Panc1 (cell line): ENCODE results near the gene IL19. TPM values are rescaled to one million over a fixed set of nuclear protein-coding genes. Genes with fewer than 3 reads are reported as not detected.
"Not testable (repeated sequence)": the region's sequence is repeated elsewhere in the genome, so short reads cannot be mapped to it uniquely, and the experiment has no call there.

Experiments used
- ATAC-seq: fragments of 200-7000 bp; cut with Tn5 transposase; 2 replicates; pipeline ENCODE4 v1.9.1; 2020; ENCODE audit warnings: mild to moderate bottlenecking, moderate library complexity
- BruUV-seq: library from RNA; stranded (reverse); fragments of 400-500 nt; replicated peaks from 2 replicates; lab custom pipeline; 2021; lab: Mats Ljungman, UMichigan
- CTCF ChIA-PET: fragments of 300-600 bp; sonication (Branson Sonifier 250); formaldehyde crosslinking; loops from one replicate; lab custom pipeline; 2022; ENCODE audit warnings: antibody characterized with exemption; lab: Charles Lee
- POLR2A ChIA-PET: fragments of 300-600 bp; sonication (Branson Sonifier 250); formaldehyde crosslinking; loops from one replicate; lab custom pipeline; 2022; ENCODE audit warnings: antibody characterized with exemption; lab: Charles Lee
- DNase-seq: peaks from one replicate; pipeline ENCODE4 v3.0.0-alpha.2; 2010; ENCODE audit warnings: low read depth, low spot score
- H3K27ac ChIP-seq: 2 replicates; pipeline ENCODE4 v1.5.1; 2011; ENCODE audit warnings: mild to moderate bottlenecking, low read length, inconsistent platforms
- H3K27me3 ChIP-seq: fragments of 200-500 bp; sonication (Bioruptor generic); 2 replicates; pipeline ENCODE4 v1.6.0; 2014; ENCODE audit warnings: low read length, inconsistent platforms; ENCODE audit not compliant: control insufficient read depth, insufficient read depth
- H3K36me3 ChIP-seq: fragments of 200-500 bp; sonication (Bioruptor generic); 2 replicates; pipeline ENCODE4 v1.5.1; 2014; ENCODE audit warnings: inconsistent platforms, mild to moderate bottlenecking, low read length, moderate library complexity; ENCODE audit not compliant: control insufficient read depth, insufficient read depth
- H3K4me1 ChIP-seq: 2 replicates; pipeline ENCODE4 v1.5.1; 2011; ENCODE audit warnings: inconsistent platforms, mild to moderate bottlenecking, low read length, moderate library complexity; ENCODE audit not compliant: control insufficient read depth, insufficient read depth
- H3K4me3 ChIP-seq, 2 experiments: 2 replicates each; pipeline ENCODE4 v1.5.1; 2011 to 2012; ENCODE audit warnings: low read depth in 2 of 2, low read length in 2 of 2, mild to moderate bottlenecking in 2 of 2, inconsistent platforms in 1 of 2, moderate library complexity in 1 of 2
- H3K9me3 ChIP-seq: fragments of 200-500 bp; sonication (Bioruptor generic); 2 replicates; pipeline ENCODE4 v1.5.1; 2014; ENCODE audit warnings: low read depth, mild to moderate bottlenecking, inconsistent platforms, low read length, moderate library complexity; ENCODE audit not compliant: control insufficient read depth, insufficient read depth
- POLR2AphosphoS5 ChIP-seq: IDR thresholded peaks from 2 replicates; pipeline ENCODE4 v1.6.1; 2012; ENCODE audit warnings: mild to moderate bottlenecking, low read depth, low read length, moderate library complexity
- REST ChIP-seq, 2 experiments: IDR thresholded peaks; 2 replicates each; pipeline ENCODE4 v1.6.1; 2011 to 2012; ENCODE audit warnings: low read depth in 2 of 2, control low read depth in 1 of 2, low read length in 1 of 2, mild to moderate bottlenecking in 1 of 2, moderate library complexity in 1 of 2; ENCODE audit not compliant: insufficient read depth in 1 of 2
- SIN3A ChIP-seq: IDR thresholded peaks from 2 replicates; pipeline ENCODE4 v1.6.1; 2012; ENCODE audit warnings: low read depth, mild to moderate bottlenecking, low read length, moderate library complexity, borderline replicate concordance; ENCODE audit not compliant: insufficient read depth
- TCF7L2 ChIP-seq: IDR thresholded peaks from 2 replicates; pipeline ENCODE4 v1.6.1; 2011; ENCODE audit warnings: mild to moderate bottlenecking, low read depth, low read length, inconsistent platforms
- in situ Hi-C: cut with HindIII; loops from 2 replicates; pipeline ENCODE4 v1.10.0; 2016; ENCODE audit warnings: low sequenced_read_pairs, low pct_unique_long_range_greater_than_20kb
- intact Hi-C: fragments of 100-400 bp; cut with micrococcal nuclease; formaldehyde crosslinking; loops from one replicate; pipeline ENCODE4 v1.10.0; 2022; ENCODE audit not compliant: unreplicated experiment
- total RNA-seq: library from RNA; stranded (reverse); gene quantifications from one replicate; pipeline ENCODE4 v1.2.1, GENCODE V29; 2021; ENCODE audit not compliant: unreplicated experiment

Gene IL19
- total RNA-seq, 1 experiment from 2014 or later = not detected

- intact Hi-C loops (no loop called here), in situ Hi-C loops (no loop called here)
- Histone ChIP-seq H3K27me3 (peaks cover 14% of the 10 kb centered on the region), H3K27ac (no peak overlapping the region), H3K4me3 (no peak overlapping the region), H3K9me3 (no peaks in the 10 kb centered on the region), H3K36me3 (no peaks in the 10 kb centered on the region), H3K4me1 (no peaks in the 10 kb centered on the region)
- no peak for ATAC-seq
- POLR2A ChIA-PET = interaction anchor here (0.6 kb wide), 1 partner anchor 123 kb away, joined by 4 read pairs; no protein-coding TSS in a partner anchor
- TF ChIP-seq TCF7L2 (no peak), SIN3A (no peak), REST (IDR thresholded peaks at IDR 0.05; ENCODE audit: insufficient read depth in 1 of 2, low read depth in 2 of 2, low read length in 1 of 2) (no peak), POLR2AphosphoS5 (no peak)
- no peak for DNase-seq
- no TSS peak for BruUV-seq
- CTCF ChIA-PET = interaction anchor here (0.6 kb wide), 2 partner anchors 33 to 122 kb away, joined by 4 to 7 read pairs; no protein-coding TSS in a partner anchor
These were observed 9.3 kb upstream of the IL19 start for GRCh38 chr1:206761159-206761768.

- BruUV-seq, ATAC-seq, H3K27me3 ChIP-seq, H3K4me3 ChIP-seq, CTCF ChIA-PET, in situ Hi-C loops, intact Hi-C loops, H3K9me3 ChIP-seq, DNase-seq, H3K36me3 ChIP-seq, H3K4me1 ChIP-seq, H3K27ac ChIP-seq, POLR2A ChIA-PET: not testable (repeated sequence)
These were observed 7.7 kb upstream of the IL19 start for GRCh38 chr1:206762741-206763364.

- ATAC-seq, CTCF ChIA-PET, H3K4me1 ChIP-seq, H3K27me3 ChIP-seq, in situ Hi-C loops, DNase-seq, H3K9me3 ChIP-seq, POLR2A ChIA-PET, intact Hi-C loops, H3K4me3 ChIP-seq, BruUV-seq, H3K36me3 ChIP-seq, H3K27ac ChIP-seq: not testable (repeated sequence)
These were observed 4.8 kb upstream of the IL19 start for GRCh38 chr1:206765771-206766170.
